ENCODE results near the gene RPRD2. TPM values are rescaled to one million over a fixed set of nuclear protein-coding genes. Genes with fewer than 3 reads are reported as not detected.

RPRD2 gene
- total RNA-seq, 3 donors from 2014 or later (not counting 1 experiment from before 2014, with no cell fraction given) = 30.3 to 38.8 (median 34.0) TPM

GRCh38 chr1:150405660-150406059 lies 41.7 kb downstream of the RPRD2 start:
- H3K27me3 Mint-ChIP-seq (ENCODE audit: low read depth in 2 of 2) = no peaks in the 10 kb centered on the region
- H3K36me3 ChIP-seq (ENCODE audit: control insufficient read depth, insufficient read depth, low read length) = no peaks in the 10 kb centered on the region
- ATAC-seq (no peak), DNase-seq (no peak)
- no peaks in the 10 kb centered on the region for H3K9me3 Mint-ChIP-seq
- peaks cover 47 to 48% of the 10 kb centered on the region in 2 donors for H3K4me1 Mint-ChIP-seq
- no peaks in the 10 kb centered on the region for H3K9me3 ChIP-seq (ENCODE audit: control insufficient read depth, insufficient read depth, low read length)
- TF ChIP-seq, protein P1, sequence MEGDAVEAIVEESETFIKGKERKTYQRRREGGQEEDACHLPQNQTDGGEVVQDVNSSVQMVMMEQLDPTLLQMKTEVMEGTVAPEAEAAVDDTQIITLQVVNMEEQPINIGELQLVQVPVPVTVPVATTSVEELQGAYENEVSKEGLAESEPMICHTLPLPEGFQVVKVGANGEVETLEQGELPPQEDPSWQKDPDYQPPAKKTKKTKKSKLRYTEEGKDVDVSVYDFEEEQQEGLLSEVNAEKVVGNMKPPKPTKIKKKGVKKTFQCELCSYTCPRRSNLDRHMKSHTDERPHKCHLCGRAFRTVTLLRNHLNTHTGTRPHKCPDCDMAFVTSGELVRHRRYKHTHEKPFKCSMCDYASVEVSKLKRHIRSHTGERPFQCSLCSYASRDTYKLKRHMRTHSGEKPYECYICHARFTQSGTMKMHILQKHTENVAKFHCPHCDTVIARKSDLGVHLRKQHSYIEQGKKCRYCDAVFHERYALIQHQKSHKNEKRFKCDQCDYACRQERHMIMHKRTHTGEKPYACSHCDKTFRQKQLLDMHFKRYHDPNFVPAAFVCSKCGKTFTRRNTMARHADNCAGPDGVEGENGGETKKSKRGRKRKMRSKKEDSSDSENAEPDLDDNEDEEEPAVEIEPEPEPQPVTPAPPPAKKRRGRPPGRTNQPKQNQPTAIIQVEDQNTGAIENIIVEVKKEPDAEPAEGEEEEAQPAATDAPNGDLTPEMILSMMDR (IDR thresholded peaks at IDR 0.05) = no peak
- no peak overlapping the region for H3K4me3 ChIP-seq (ENCODE audit: low read length)
- H3K4me3 Mint-ChIP-seq = no peak overlapping the region
- WGBS (ENCODE audit: insufficient coverage) = 96% methylated on average over 5 of the region's 5 CpGs
- H3K27me3 ChIP-seq (ENCODE audit: control insufficient read depth, insufficient read depth, low read length) = no peaks in the 10 kb centered on the region
- H3K27ac ChIP-seq (ENCODE audit: low read length) = no peak overlapping the region
- H3K36me3 Mint-ChIP-seq = no peaks in the 10 kb centered on the region
- peaks cover 2% of the 10 kb centered on the region for H3K4me1 ChIP-seq (ENCODE audit: control insufficient read depth, insufficient read depth, low read length)
- intact Hi-C loops (cut with micrococcal nuclease) = no loop called here
- H3K27ac Mint-ChIP-seq = peak overlapping the region; percentile 29 to 30

- no peak for DNase-seq
- intact Hi-C loops (cut with micrococcal nuclease) = no loop called here
- no peak overlapping the region for H3K4me3 ChIP-seq (ENCODE audit: low read length)
- H3K9me3 ChIP-seq (ENCODE audit: control insufficient read depth, insufficient read depth, low read length) = no peaks in the 10 kb centered on the region
- Mint-ChIP-seq H3K4me1 (peaks cover 50% of the 10 kb centered on the region in 2 donors), H3K9me3 (no peaks in the 10 kb centered on the region), H3K4me3 (no peak overlapping the region), H3K27me3 (ENCODE audit: low read depth in 2 of 2) (no peaks in the 10 kb centered on the region), H3K36me3 (no peaks in the 10 kb centered on the region), H3K27ac (peak overlapping the region in 1 of 2 donors; percentile 29)
- H3K27me3 ChIP-seq (ENCODE audit: control insufficient read depth, insufficient read depth, low read length) = no peaks in the 10 kb centered on the region
- over 99% methylated on average over 8 of the region's 8 CpGs for WGBS (ENCODE audit: insufficient coverage)
- no peaks in the 10 kb centered on the region for H3K36me3 ChIP-seq (ENCODE audit: control insufficient read depth, insufficient read depth, low read length)
- no peak for ATAC-seq
- H3K4me1 ChIP-seq (ENCODE audit: control insufficient read depth, insufficient read depth, low read length) = peaks cover 2% of the 10 kb centered on the region
- TF ChIP-seq, protein P1 (IDR thresholded peaks at IDR 0.05) = no peak
- no peak overlapping the region for H3K27ac ChIP-seq (ENCODE audit: low read length)
Observed at GRCh38 chr1:150406483-150406882, 42.5 kb downstream of the RPRD2 start.

- Histone ChIP-seq H3K27me3 (ENCODE audit: control insufficient read depth, insufficient read depth, low read length) (no peaks in the 10 kb centered on the region), H3K27ac (ENCODE audit: low read length) (no peak overlapping the region), H3K4me1 (ENCODE audit: control insufficient read depth, insufficient read depth, low read length) (peaks cover 2% of the 10 kb centered on the region), H3K36me3 (ENCODE audit: control insufficient read depth, insufficient read depth, low read length) (no peaks in the 10 kb centered on the region), H3K4me3 (ENCODE audit: low read length) (no peak overlapping the region), H3K9me3 (ENCODE audit: control insufficient read depth, insufficient read depth, low read length) (no peaks in the 10 kb centered on the region)
- ATAC-seq (no peak), DNase-seq (no peak)
- intact Hi-C loops (cut with micrococcal nuclease) = no loop called here
- Mint-ChIP-seq H3K36me3 (no peaks in the 10 kb centered on the region), H3K4me1 (peaks cover 52 to 55% of the 10 kb centered on the region in 2 donors), H3K4me3 (no peak overlapping the region), H3K27ac (peak overlapping the region in 1 of 2 donors; percentile 29), H3K27me3 (ENCODE audit: low read depth in 2 of 2) (no peaks in the 10 kb centered on the region), H3K9me3 (no peaks in the 10 kb centered on the region)
- WGBS (ENCODE audit: insufficient coverage) = 90% methylated on average over 2 of the region's 3 CpGs
- TF ChIP-seq, protein P1 (IDR thresholded peaks at IDR 0.05) = no peak
Observed at GRCh38 chr1:150407330-150407729, 43.4 kb downstream of the RPRD2 start.

- intact Hi-C loops (cut with micrococcal nuclease) = no loop called here
- H3K4me3 ChIP-seq (ENCODE audit: low read length) = no peak overlapping the region
- H3K27ac Mint-ChIP-seq = no peak overlapping the region
- TF ChIP-seq, protein P1 (IDR thresholded peaks at IDR 0.05) = no peak
- H3K4me1 ChIP-seq (ENCODE audit: control insufficient read depth, insufficient read depth, low read length) = peaks cover 2% of the 10 kb centered on the region
- ATAC-seq (no peak), DNase-seq (no peak)
- H3K9me3 Mint-ChIP-seq = no peaks in the 10 kb centered on the region
- WGBS (ENCODE audit: insufficient coverage) = 92% methylated on average over 1 of the region's 2 CpGs
- H3K27ac ChIP-seq (ENCODE audit: low read length) = no peak overlapping the region
- no peak overlapping the region for H3K4me3 Mint-ChIP-seq
- no peaks in the 10 kb centered on the region for H3K27me3 ChIP-seq (ENCODE audit: control insufficient read depth, insufficient read depth, low read length)
- H3K9me3 ChIP-seq (ENCODE audit: control insufficient read depth, insufficient read depth, low read length) = no peaks in the 10 kb centered on the region
- H3K27me3 Mint-ChIP-seq (ENCODE audit: low read depth in 2 of 2) = no peaks in the 10 kb centered on the region
- no peaks in the 10 kb centered on the region for H3K36me3 Mint-ChIP-seq
- no peaks in the 10 kb centered on the region for H3K36me3 ChIP-seq (ENCODE audit: control insufficient read depth, insufficient read depth, low read length)
- H3K4me1 Mint-ChIP-seq = peaks cover 53% of the 10 kb centered on the region in 2 donors
Observed at GRCh38 chr1:150408800-150409199, 44.9 kb downstream of the RPRD2 start.

All from natural killer cell (primary cell).